GM21390 (cell line): ENCODE data around the gene C1QTNF8.

ENCODE experiments used
- ATAC-seq: cut with Tn5 transposase; IDR thresholded peaks from one replicate; pipeline ENCODE4 v1.9.1; 2021; ENCODE audit not compliant: unreplicated experiment

Gene C1QTNF8

GRCh38 chr16:1109648-1110047 lies 13.6 kb upstream of the C1QTNF8 start:
- no peak for ATAC-seq

DNA sequence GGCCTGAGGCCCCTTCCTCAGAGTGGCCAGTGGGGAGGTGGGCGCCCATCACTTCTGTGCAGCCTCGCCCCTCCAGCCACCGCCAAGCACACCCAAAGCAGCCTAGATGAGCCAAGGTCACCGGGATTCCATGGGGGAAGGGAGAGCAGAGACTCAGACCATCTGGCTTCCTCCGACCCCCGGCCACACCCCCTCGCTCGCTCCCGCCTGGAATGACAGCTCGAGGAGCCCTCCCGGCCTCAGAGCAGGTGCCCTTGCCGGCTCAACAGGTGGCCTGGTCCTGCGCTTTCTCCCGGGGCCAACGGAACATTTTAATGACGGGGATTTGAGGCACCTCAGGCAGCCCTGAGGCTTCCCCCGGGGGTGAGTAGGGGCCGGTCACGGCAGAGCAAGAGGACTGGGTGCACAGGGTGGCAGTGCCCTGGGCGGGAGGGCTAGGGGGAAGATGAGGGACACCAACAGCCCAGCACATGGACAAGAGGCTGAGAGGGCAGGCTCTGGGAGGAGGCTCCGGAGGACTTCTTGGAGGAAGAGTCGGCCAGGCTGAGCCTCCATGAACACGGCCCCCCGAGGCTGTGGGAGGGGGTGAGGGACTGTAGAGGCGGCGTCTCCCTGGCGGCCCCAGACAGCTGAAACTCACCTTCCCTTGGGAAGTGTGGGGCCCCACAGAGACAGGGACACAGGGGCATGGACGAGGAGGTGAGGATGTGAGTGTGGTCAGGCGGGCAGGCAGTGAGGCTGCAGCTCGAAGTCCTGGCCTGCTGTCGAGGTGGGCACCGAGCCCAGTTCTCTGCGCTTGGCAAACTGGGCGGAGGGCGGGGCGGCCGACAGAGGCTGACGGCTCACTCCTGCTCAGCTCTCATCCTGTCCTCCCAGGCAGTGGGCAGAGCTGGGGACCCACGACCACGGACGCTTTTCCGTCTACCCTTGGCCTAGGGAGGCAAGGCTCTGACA lies 12.5 kb upstream of the C1QTNF8 start:
- no peak for ATAC-seq

DNA sequence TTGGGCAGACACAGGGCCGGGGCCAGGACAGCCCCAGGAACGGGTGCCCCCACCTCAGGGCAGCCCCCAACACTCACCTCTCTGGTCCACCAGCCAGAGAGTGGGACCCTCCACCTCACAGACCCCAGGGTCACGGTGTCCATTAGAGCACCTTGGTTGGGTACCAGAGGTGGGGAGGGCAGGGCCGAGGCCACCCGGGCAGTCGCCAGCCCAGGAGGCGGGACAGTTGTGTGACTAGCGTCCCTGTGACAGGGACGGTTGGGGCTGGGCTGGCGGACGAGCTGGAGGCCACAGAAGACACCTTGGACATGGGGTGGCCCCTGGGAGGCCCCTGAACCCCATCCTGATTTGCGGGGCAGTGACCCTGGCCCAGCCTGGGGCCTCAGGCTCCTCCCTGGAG lies 11.7 kb upstream of the C1QTNF8 start:
- ATAC-seq, result no peak

DNA sequence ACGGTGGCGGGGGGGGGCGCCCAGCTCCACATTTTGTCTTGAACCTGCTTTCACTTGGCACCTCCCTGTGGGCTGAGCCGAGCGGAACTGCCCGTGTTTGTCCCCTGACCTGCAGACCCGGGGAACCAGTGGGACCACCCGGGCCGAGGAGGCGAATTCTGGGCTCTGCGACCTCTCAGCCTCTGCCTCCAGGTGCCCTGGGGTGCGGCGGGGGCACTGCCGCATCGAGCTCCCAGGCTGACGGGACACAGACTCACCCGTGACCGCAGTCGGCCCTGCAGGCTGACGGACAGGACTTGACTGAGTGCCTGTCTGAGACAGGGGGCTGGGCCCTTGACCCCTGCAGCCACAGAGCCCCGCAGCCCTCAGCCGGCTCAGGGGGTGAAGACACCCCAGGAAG lies 11.1 kb upstream of the C1QTNF8 start:
- ATAC-seq, result no peak

GRCh38 chr16:1106659-1107058 lies 10.6 kb upstream of the C1QTNF8 start:
- no peak for ATAC-seq

DNA sequence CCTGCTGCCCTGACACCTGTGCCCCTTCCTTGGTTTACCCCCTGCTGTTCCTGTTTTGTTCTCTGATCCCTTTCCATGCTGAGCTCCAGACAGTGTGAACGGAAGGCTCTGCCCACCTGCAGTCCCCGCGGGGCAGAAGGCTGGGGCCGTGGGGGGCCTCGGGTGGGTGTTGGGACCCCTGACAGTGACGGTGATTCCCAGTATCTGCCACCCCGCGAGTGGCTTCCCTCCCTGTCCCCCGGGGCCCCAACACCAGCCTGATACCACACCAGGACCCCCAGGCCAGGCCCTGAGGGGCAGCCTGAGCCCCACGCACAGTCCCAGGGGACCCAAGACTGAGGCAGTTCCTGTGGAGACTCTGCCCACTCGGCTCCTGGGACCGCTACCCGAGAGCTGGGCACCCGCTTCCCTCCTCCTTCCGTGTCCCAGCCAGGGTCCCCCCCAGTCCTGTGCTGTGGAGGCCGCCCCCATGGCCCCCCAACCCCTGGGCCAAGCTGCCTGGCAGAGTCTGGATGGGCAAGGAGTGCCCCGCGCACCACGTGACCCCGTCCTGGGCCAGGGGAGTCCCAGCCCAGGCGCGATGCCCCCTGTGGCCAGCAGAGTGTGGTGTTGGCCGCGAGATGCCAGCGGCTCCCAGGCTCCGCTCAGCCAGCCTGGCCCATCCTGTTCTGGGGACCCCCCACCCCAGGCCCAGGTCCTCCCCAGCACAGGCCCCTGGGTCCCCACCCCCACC lies 10.0 kb upstream of the C1QTNF8 start:
- ATAC-seq, result no peak

- no peak for ATAC-seq
Observed at GRCh38 chr16:1103636-1103980, 7.6 kb upstream of the C1QTNF8 start.

- no peak for ATAC-seq
Observed at GRCh38 chr16:1102921-1103635, 7.0 kb upstream of the C1QTNF8 start.

GRCh38 chr16:1102333-1102700 lies 6.3 kb upstream of the C1QTNF8 start:
- ATAC-seq, result no peak

GRCh38 chr16:1101573-1102332 lies 5.7 kb upstream of the C1QTNF8 start:
- ATAC-seq, result no peak

GRCh38 chr16:1101133-1101532 lies 5.1 kb upstream of the C1QTNF8 start:
- no peak for ATAC-seq

DNA sequence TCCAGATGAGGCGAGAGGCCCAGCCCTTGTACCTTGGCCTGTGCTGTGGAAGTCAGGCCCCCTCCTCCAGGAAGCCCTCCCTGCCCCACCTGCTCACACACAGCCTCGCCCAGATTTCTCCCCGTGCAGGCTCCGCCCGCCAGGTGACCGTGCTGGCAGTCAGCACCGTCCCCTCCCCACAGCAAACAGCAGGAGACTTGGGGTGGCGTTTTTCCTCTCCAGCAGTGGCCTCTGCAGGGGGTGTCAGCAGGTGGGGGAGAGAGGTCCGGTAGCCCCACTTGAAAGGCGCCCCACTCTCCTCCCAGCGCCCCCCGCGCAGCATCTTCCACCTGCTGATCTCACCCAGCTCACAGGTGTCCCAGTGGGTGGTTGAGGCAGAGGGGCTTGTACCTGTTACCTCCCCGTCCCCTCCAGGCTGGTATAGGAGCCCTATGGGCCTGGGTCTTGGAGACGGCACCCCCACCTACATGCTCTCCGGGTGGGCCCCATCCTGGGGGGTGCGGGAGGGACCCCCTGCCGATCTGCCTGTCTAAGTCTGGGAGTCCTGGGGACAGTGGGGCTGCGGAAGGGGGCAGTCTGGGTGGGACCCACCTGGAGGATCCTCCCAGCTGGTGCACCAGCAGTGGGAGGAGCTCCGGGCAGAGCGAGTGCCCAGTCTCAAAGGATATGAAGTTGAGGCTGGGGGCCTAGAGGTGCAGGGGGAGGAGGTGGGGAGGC lies 4.2 kb upstream of the C1QTNF8 start:
- ATAC-seq, result no peak

DNA sequence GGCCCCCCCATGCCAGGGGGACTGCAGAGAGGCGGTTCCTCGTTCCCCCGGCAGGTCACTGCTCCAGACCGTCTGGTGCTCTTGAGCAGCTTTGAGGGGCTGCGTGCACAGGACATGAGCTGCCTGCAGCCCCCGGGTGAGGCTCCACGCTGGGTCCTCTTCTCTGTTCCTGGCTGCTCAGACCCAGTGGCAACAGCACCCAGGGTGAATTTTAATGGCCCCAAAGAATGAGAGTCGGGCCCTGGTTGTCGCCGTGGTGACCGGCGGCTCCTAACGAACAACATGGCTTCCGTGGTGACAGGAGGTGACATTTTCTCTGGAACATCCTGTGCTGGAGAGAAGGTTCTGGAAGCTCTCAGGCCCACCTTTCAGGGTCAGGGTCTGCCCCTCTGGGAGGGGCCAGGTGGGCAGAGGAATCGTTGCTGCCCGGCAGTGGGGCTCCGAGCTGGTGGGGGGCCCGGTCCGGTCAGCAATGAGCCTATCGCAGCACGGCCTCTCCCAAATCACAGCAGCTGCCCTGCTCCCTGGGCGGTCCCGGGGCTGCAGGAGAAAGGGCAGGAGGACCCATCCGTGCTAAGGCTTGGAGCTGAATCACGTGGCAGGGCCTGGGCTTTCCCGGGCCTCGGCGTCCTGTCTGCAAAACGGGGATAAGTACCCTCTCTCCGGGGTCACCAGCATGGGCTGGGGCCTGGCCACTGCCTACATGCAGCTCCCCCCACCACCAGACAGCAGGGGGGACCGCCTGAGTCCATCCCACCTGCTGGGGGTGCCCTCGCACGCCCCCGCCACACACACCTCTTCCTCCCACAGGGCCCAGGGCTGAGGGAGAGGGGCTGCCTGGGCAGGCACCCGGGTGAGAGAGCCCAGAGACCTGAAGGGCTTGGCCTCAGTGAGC lies 3.4 kb upstream of the C1QTNF8 start:
- ATAC-seq, result no peak

DNA sequence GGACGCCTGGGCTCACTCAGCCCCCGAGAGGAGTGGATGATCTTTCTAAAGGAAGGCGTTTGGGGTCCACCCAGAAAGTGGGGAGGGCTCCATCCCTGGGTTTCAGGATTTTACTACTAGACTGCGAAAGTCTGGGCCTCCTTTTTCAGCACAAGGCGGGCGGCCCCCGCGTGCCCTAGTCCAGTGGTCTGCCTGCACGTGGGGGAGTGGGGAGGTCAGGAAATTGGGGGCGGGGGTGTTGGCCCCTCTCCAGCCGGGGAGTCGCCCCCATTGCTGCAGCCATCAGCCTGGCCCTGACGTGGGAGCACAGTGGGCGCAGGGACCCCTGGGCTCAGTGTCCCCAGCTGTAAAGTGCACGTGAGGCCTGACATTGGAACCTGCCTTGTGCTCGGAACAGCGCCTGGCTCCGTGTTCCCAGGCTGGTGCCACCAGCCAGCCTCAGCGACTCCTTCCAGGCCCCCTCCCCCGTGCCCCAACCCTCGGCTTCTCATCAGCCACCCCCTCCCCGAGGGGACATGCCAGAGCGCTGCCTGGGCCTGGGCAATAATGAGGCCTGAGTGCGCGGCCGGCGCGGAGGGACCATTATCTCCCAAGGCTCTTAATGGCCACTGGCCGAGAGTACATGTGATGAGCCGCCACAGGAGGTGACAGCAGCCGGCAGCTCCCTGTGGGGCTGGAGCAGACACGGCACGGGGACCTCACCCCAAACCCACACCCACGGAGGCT lies 2.4 kb upstream of the C1QTNF8 start:
- no peak for ATAC-seq

DNA sequence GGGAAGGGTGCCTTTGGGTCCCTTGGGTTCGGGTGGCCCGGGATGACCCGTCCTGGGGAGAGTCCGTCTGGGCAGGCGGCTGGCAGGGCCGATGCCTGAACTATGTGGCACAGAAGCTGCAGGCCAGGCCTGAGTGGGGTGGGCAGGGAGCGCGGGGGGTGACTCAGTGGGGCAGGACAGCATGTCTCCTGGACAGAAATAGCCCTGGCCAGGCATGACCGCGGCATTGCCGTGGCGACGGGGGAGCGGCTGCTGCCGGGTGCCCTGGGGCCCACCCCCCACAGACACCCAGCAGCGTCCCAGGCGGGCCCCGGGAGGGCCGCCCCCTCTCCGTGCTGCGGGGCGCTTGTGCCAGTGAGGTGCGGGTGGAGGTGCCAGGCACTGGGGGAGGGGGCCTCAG lies 1.8 kb upstream of the C1QTNF8 start:
- ATAC-seq, result no peak

GRCh38 chr16:1097156-1097555 lies 1.1 kb upstream of the C1QTNF8 start:
- no peak for ATAC-seq

DNA sequence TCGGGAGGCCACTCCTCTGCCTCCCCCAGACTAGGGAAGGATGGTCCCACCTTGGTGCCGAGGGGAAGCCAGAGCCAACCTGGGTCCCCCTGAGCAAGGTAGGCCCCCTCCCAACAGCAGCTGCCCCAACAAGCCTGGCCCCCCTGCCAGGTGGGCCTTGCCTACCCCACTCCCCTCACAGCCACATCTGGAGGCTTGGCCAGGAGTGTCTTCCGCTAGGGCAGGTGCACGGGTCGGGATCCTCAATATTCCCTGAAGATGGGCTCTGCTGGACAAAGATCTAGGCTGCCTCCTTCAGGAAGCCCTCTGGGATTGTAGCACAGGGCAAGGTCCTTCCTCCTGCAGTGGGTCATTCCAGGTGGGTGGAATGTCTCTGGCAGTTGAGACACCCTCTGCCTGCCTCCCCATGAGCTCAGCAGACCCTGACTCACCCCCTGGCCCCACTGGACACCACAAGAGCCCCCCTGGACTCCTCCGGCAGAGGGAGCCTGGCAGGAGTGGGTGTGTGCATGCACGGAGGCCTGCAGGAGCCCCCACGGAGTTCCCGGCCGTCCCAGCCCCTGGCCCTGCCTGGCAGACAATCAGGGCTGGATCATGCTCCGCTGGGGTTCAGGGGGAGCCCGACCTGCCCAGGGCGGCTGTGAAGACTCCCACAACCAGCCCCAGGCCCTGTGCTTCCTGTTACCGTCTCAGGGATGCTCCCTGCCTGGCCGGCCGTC lies 435 bp downstream of the C1QTNF8 start:
- ATAC-seq, result no peak
